ENCODE data around the gene RTTN.

Gene RTTN

DNA sequence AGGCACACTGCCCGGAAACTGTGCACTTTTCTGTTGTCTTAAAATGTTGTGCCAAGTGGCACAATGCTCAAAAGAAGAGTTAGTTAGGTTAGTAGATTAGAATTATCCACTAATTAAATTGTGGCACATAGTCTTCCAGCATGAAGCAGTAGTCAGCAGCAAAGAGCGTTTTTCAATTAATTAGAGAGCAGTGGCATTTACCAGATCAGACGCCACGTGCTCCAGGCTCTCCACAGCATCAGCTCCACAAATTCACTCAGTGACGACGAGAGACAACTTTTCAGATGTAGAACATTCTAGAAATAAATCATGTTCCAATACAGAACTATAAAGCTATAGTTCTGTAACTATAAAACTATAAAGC, 16.4 kb upstream of the RTTN start:
- H3K4me3 ChIP-seq (replicated peaks in 1 of 2; ENCODE audit: low read depth in 2 of 2, low read length in 2 of 2), result no peak overlapping the region
- TF ChIP-seq, protein P1, sequence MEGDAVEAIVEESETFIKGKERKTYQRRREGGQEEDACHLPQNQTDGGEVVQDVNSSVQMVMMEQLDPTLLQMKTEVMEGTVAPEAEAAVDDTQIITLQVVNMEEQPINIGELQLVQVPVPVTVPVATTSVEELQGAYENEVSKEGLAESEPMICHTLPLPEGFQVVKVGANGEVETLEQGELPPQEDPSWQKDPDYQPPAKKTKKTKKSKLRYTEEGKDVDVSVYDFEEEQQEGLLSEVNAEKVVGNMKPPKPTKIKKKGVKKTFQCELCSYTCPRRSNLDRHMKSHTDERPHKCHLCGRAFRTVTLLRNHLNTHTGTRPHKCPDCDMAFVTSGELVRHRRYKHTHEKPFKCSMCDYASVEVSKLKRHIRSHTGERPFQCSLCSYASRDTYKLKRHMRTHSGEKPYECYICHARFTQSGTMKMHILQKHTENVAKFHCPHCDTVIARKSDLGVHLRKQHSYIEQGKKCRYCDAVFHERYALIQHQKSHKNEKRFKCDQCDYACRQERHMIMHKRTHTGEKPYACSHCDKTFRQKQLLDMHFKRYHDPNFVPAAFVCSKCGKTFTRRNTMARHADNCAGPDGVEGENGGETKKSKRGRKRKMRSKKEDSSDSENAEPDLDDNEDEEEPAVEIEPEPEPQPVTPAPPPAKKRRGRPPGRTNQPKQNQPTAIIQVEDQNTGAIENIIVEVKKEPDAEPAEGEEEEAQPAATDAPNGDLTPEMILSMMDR (IDR thresholded peaks at IDR 0.05; ENCODE audit: low read depth, low read length), result no peak
- DNase-seq (ENCODE audit: low read depth in 2 of 2), result no peak

DNA sequence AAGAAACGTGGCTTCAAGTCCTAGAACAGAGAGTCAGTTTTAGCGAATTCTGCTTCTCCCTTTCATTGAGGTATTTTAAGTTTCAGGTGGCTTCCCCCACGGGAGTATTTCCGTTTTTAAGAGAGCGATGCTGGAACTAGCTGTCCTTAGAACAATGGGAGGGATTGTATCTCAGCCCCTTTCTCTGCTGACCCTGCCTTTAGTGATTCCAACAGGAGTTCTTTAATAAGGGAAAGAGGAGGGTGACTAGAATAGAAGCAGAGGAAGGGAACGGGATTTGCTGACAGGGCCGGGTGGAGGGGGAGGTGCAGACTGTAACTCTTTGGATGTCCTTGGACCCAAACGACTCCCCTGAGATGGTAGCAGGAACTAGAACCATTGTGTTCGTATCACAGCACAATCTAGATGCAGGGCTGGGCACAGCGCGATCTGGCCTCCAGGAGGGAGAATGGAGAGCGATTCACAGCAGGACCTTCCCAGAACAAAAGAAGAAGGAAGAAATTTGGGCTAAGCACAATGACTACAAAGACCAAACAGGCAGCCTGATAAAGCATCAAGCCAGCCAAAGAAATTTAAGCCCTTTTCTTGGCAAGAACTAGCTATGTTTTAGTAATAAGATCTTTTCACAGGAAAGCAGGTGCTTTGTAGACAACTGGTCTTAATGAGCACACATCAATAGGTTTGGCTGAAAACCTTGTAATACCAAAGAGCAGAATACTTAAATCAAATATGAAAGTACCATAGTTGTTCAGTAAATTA, 15.8 kb upstream of the RTTN start:
- DNase-seq (ENCODE audit: low read depth in 2 of 2), result no peak
- TF ChIP-seq, protein P1 (IDR thresholded peaks at IDR 0.05; ENCODE audit: low read depth, low read length), result no peak
- H3K4me3 ChIP-seq (replicated peaks in 1 of 2; ENCODE audit: low read depth in 2 of 2, low read length in 2 of 2), result no peak overlapping the region

DNA sequence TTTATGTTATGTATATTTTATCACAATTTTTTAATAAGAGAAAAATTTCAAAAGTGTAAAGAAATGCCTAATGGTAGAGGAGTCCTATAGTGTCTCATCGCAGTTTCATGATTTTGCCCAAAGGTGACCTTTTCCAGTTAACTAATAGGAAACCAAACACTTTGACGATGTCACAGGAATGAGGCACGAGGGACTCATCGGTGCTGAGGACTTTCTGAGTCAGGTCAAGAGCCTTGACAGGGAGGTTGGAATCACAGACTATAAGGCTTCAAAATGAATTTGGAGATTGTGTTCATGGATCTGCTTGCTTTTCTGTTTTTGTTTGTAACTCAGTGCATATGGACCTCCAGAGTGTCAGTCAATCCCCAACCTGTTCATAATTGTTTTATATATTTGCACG, 15.1 kb upstream of the RTTN start:
- H3K4me3 ChIP-seq (replicated peaks in 1 of 2; ENCODE audit: low read depth in 2 of 2, low read length in 2 of 2), result no peak overlapping the region
- TF ChIP-seq, protein P1 (IDR thresholded peaks at IDR 0.05; ENCODE audit: low read depth, low read length), result no peak
- DNase-seq (ENCODE audit: low read depth in 2 of 2), result no peak

DNA sequence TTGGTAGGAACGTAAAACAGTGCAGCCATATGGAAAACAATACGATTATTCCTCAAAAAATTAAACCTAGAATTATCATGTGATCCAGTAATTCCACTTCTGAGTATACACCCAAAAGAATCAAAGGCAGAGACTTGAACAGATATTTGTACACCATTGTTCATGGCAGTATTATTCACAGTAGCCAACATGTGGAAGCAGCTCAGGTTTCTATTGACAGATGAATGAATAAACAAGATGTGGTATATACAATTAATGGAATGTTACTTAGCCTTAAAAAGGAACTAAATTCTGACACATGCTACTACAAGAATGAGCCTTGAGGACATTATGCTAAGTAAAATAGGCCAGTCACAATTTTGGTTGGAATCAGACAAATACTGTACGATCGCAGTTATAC, 14.2 kb upstream of the RTTN start:
- H3K4me3 ChIP-seq (replicated peaks in 1 of 2; ENCODE audit: low read depth in 2 of 2, low read length in 2 of 2), result no peak overlapping the region
- no peak for DNase-seq (ENCODE audit: low read depth in 2 of 2)
- TF ChIP-seq, protein P1 (IDR thresholded peaks at IDR 0.05; ENCODE audit: low read depth, low read length), result no peak

DNA sequence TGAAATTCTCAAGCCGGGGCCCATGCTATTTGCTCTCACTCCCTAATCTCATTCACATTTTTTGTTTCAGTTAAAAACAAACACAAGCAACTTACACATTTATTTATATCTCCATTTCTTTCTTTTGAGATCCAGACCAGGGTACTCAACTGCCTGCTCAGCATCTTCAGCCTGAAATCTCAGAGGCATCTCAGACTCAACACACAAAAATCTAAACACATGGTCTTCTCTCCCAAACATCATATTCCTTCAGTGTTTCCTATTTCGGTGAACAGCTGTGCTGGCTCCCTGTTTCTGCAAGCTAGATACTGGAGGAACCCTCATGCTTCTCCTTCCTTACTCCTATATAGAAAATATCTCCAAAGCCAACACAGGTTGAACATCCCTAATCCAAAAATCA, 11.3 kb upstream of the RTTN start:
- H3K4me3 ChIP-seq (replicated peaks in 1 of 2; ENCODE audit: low read depth in 2 of 2, low read length in 2 of 2), result no peak overlapping the region
- no peak for DNase-seq (ENCODE audit: low read depth in 2 of 2)
- TF ChIP-seq, protein P1 (IDR thresholded peaks at IDR 0.05; ENCODE audit: low read depth, low read length), result no peak

DNA sequence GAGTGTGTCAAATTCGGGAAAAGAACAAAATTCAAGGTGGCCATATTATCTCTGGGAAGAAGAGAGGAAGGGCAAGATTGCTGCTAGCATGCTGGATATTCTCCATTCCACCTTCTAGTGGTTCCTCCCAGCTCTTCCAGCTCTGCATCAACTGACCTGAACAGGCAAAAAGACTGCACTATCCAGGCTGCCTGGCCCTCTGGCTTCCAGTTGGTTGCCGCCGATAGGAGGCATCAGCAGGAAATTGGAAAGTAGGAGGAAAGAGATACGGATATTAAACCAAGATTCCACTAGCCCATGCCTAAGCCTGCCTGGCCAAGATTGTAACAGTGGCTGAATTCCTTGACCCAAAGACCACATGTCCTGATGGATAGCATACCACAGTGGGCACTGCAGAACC, 1.7 kb upstream of the RTTN start:
- no peak for DNase-seq (ENCODE audit: low read depth in 2 of 2)
- no peak overlapping the region for H3K4me3 ChIP-seq (replicated peaks in 1 of 2; ENCODE audit: low read depth in 2 of 2, low read length in 2 of 2)
- TF ChIP-seq, protein P1 (IDR thresholded peaks at IDR 0.05; ENCODE audit: low read depth, low read length), result no peak

DNA sequence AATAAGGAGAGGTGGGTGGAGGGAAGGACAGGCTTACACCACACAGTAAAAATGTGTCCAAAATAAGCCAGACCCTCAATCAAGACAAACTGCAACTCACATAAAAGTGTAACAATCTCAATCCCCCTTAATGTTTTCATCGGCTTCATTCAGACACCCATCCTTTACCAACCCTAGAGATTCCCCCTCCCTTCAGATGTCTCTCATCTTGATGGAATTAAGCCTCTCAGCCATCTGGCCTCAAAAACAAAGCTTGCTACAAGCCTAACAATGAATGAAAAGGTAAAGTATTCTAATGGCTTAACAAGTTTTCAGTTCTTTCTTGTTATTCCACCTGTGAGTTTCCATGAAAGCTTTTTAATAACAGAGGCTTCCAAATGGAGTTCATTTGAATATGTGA, 5.2 kb downstream of the RTTN start:
- DNase-seq (ENCODE audit: low read depth in 2 of 2), result no peak
- no peak overlapping the region for H3K4me3 ChIP-seq (replicated peaks in 1 of 2; ENCODE audit: low read depth in 2 of 2, low read length in 2 of 2)
- TF ChIP-seq, protein P1 (IDR thresholded peaks at IDR 0.05; ENCODE audit: low read depth, low read length), result no peak

All from cardiac fibroblast (primary cell).